ENCODE results near the gene TGFBR3. TPM values are rescaled to one million over a fixed set of nuclear protein-coding genes. Genes with fewer than 3 reads are reported as not detected.

The TGFBR3 gene
- total RNA-seq, 4 donors from 2014 or later, result 32.9 to 138 (median 58.8) TPM

DNA sequence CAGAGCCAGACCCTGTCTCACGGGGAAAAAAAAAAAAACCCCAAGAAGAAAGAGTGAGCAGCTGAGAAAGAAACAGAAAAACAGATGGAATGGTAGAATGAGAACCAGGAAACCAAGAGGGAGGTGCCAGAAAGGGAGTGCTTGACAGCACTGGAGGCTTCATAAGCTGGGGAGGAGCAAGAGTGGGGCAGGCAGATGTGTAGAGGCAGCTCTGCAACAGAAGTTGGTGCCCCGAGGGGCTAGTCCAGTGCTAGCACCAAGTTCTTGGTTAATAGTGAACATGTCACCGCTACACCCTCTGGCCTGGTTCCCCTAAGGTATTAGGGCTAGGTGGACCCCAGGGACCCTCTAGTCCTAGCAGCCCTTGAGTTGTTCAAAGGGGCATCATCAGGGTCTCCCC is 98.0 kb downstream of the TGFBR3 start:
- TF ChIP-seq, protein P1, sequence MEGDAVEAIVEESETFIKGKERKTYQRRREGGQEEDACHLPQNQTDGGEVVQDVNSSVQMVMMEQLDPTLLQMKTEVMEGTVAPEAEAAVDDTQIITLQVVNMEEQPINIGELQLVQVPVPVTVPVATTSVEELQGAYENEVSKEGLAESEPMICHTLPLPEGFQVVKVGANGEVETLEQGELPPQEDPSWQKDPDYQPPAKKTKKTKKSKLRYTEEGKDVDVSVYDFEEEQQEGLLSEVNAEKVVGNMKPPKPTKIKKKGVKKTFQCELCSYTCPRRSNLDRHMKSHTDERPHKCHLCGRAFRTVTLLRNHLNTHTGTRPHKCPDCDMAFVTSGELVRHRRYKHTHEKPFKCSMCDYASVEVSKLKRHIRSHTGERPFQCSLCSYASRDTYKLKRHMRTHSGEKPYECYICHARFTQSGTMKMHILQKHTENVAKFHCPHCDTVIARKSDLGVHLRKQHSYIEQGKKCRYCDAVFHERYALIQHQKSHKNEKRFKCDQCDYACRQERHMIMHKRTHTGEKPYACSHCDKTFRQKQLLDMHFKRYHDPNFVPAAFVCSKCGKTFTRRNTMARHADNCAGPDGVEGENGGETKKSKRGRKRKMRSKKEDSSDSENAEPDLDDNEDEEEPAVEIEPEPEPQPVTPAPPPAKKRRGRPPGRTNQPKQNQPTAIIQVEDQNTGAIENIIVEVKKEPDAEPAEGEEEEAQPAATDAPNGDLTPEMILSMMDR (IDR thresholded peaks at IDR 0.05), result no peak
- no peak for TF ChIP-seq POLR2A (IDR thresholded peaks at IDR 0.05)
- TF ChIP-seq POLR2AphosphoS5 (IDR thresholded peaks at IDR 0.05), result no peak
- TF ChIP-seq EP300 (IDR thresholded peaks at IDR 0.05; ENCODE audit: low read depth), result no peak
- Histone ChIP-seq H3K27me3 (no peaks in the 10 kb centered on the region), H3K27ac (peak overlapping the region in 1 of 4 donors; percentile 18), H3K4me3 (no peak overlapping the region), H3K4me1 (peaks cover 9 to 56% (median 22%) of the 10 kb centered on the region in 4 donors), H3K9me3 (no peaks in the 10 kb centered on the region), H3K36me3 (no peaks in the 10 kb centered on the region)
- intact Hi-C loops (cut with DNase I; ENCODE audit: low total_unique reads), result no loop called here
- DNase-seq, result no peak
- in situ Hi-C loops (cut with MboI; ENCODE audit: low pct_ligation_motif_present in 1 of 4, low pct_unique_long_range_greater_than_20kb in 1 of 4, low sequenced_read_pairs in 3 of 4), result no loop called here
- 90 to 100% methylated on average over 1 to 3 of the region's 3 CpGs for WGBS, 2 donors (ENCODE audit: low coverage in 1 of 2)

DNA sequence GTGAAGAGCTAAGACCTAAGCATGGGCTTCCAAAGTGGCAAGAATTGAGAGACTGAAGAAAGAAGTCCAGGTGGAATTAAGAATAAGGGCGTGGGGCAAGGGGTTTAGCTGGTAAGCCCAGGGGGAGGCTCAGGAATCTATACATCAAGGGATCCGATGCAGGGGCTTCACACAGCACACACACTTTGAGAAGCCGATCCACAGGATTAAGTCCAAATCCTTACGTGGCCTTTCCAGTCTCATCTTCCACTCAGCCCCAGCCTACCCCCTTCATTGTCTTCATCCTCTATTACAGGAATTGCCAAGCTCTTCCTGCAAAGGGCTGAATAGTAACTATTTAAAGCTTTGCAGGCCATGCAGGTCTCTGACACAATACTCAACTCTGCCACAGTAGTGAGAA is 101.3 kb downstream of the TGFBR3 start:
- 93 to 96% methylated on average over 4 of the region's 4 CpGs for WGBS, 2 donors (ENCODE audit: low coverage in 1 of 2)
- H3K9me3 ChIP-seq, result no peaks in the 10 kb centered on the region
- in situ Hi-C loops (cut with MboI; ENCODE audit: low pct_ligation_motif_present in 1 of 4, low pct_unique_long_range_greater_than_20kb in 1 of 4, low sequenced_read_pairs in 3 of 4), result no loop called here
- DNase-seq, result no peak
- intact Hi-C loops (cut with DNase I; ENCODE audit: low total_unique reads), result no loop called here
- no peak overlapping the region for H3K4me3 ChIP-seq
- H3K27ac ChIP-seq, result peak overlapping the region in 2 of 4 donors; percentile 40 to 59
- H3K27me3 ChIP-seq, result no peaks in the 10 kb centered on the region
- H3K4me1 ChIP-seq, result peaks cover 0 to 50% (median 9%) of the 10 kb centered on the region in 4 donors
- H3K36me3 ChIP-seq, result no peaks in the 10 kb centered on the region
- TF ChIP-seq POLR2AphosphoS5 (IDR thresholded peaks at IDR 0.05), result no peak
- no peak for TF ChIP-seq POLR2A (IDR thresholded peaks at IDR 0.05)
- no peak for TF ChIP-seq EP300 (IDR thresholded peaks at IDR 0.05; ENCODE audit: low read depth)
- TF ChIP-seq, protein P1 (IDR thresholded peaks at IDR 0.05), result no peak

DNA sequence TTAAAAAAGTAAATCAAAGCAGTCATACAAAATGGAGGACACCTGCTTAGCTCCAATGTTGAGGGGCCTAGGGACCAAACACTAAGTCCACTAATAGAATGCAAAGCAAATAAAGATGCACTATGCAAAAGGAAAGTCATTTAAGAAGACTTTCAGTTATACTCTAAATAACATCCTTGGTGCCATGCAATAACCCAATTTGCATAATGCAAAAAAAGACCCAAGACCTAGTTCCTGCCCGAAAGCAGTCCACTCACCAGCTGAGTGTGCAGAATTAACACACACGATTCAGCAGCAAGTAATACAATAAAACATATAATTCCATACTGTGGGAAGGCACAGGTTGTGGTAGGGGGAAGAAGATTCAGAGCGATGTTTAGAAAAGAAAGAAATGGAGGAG is 101.8 kb downstream of the TGFBR3 start:
- intact Hi-C loops (cut with DNase I; ENCODE audit: low total_unique reads), result no loop called here
- Histone ChIP-seq H3K9me3 (no peaks in the 10 kb centered on the region), H3K36me3 (no peaks in the 10 kb centered on the region), H3K4me3 (no peak overlapping the region), H3K27me3 (no peaks in the 10 kb centered on the region), H3K4me1 (peaks cover 0 to 47% (median 9%) of the 10 kb centered on the region in 4 donors), H3K27ac (peak overlapping the region; percentile 19 to 59 (median 41))
- TF ChIP-seq POLR2A (IDR thresholded peaks at IDR 0.05) (no peak), POLR2AphosphoS5 (IDR thresholded peaks at IDR 0.05) (no peak), EP300 (IDR thresholded peaks at IDR 0.05; ENCODE audit: low read depth) (no peak)
- TF ChIP-seq, protein P1 (IDR thresholded peaks at IDR 0.05), result no peak
- DNase-seq, result no peak
- in situ Hi-C loops (cut with MboI; ENCODE audit: low pct_ligation_motif_present in 1 of 4, low pct_unique_long_range_greater_than_20kb in 1 of 4, low sequenced_read_pairs in 3 of 4), result no loop called here
- 81 to 88% methylated on average over 3 of the region's 3 CpGs for WGBS, 2 donors (ENCODE audit: low coverage in 1 of 2)

- Histone ChIP-seq H3K36me3 (no peaks in the 10 kb centered on the region), H3K4me1 (peaks cover 0 to 44% (median 9%) of the 10 kb centered on the region in 4 donors), H3K9me3 (no peaks in the 10 kb centered on the region), H3K4me3 (no peak overlapping the region), H3K27ac (peak overlapping the region; percentile 19 to 59 (median 41)), H3K27me3 (no peaks in the 10 kb centered on the region)
- DNase-seq, result no peak
- intact Hi-C loops (cut with DNase I; ENCODE audit: low total_unique reads) (no loop called here), in situ Hi-C loops (cut with MboI; ENCODE audit: low pct_ligation_motif_present in 1 of 4, low pct_unique_long_range_greater_than_20kb in 1 of 4, low sequenced_read_pairs in 3 of 4) (no loop called here)
- WGBS, 2 donors (ENCODE audit: low coverage in 1 of 2), result 65 to 75% methylated on average over 4 to 7 of the region's 7 CpGs
- TF ChIP-seq POLR2A (IDR thresholded peaks at IDR 0.05) (no peak), POLR2AphosphoS5 (IDR thresholded peaks at IDR 0.05) (no peak), EP300 (IDR thresholded peaks at IDR 0.05; ENCODE audit: low read depth) (no peak)
- TF ChIP-seq, protein P1 (IDR thresholded peaks at IDR 0.05), result no peak
These were observed 102.4 kb downstream of the TGFBR3 start for GRCh38 chr1:91783423-91784170.
